Measurements from ENCODE around the gene MIPOL1. TPM values are rescaled to one million over a fixed set of nuclear protein-coding genes. Genes with fewer than 3 reads are reported as not detected.

Gene MIPOL1
- total RNA-seq, 4 donors from 2014 or later = 4.8 to 21.5 (median 11.8) TPM

DNA sequence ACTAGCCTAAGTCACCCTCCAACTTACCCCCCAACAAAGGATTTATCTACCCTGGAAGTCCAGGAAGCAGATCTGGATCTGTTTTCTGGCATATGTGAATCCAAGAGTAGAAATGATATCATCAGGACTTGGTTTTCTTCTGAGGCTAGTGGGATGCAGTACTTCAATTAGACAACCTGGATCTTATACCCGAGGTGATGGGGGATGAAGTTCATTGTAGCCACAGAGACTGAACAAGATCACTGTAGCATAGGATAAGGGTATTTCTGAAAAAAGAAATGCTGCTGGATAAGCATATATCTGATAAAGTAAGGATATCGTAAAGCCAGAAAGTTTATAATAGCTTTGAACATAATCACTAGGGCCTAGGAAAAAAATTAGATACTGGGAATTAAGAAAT is 222.9 kb downstream of the MIPOL1 start:
- Histone ChIP-seq H3K4me3 (peak overlapping the region in 1 of 4 donors; percentile 2), H3K27me3 (no peaks in the 10 kb centered on the region), H3K27ac (no peak overlapping the region), H3K36me3 (no peaks in the 10 kb centered on the region), H3K9me3 (no peaks in the 10 kb centered on the region), H3K4me1 (peaks cover 0 to 14% (median 6%) of the 10 kb centered on the region in 4 donors)
- WGBS, 2 donors (ENCODE audit: low coverage in 1 of 2) = 68 to 82% methylated on average over 2 of the region's 2 CpGs
- intact Hi-C loops (cut with DNase I; ENCODE audit: low total_unique reads) = no loop called here
- in situ Hi-C loops (cut with MboI; ENCODE audit: low pct_ligation_motif_present in 1 of 4, low pct_unique_long_range_greater_than_20kb in 1 of 4, low sequenced_read_pairs in 3 of 4) = no loop called here
- no peak for DNase-seq
- no peak for TF ChIP-seq POLR2A (IDR thresholded peaks at IDR 0.05)

DNA sequence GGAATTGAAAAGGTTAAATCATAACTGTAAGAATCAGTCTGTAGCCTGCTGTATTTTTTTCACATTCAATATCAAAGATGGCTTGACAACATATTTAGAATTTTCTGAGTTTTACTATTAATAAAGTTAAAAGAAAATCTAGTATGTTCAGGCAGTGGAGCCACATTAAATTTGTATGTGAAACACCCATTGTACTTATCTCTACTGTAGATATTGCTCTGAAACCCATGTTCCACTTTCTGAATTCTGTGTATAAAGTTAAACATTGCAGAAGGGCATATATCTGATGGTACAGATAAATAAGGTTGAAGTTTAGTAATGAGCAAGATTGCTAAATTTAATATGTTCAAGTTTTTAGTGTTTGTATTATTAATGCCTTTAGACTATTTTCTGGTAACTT is 224.6 kb downstream of the MIPOL1 start:
- TF ChIP-seq POLR2A (IDR thresholded peaks at IDR 0.05) (no peak), POLR2AphosphoS5 (IDR thresholded peaks at IDR 0.05) (no peak), EP300 (IDR thresholded peaks at IDR 0.05; ENCODE audit: low read depth) (no peak)
- TF ChIP-seq, protein P1, sequence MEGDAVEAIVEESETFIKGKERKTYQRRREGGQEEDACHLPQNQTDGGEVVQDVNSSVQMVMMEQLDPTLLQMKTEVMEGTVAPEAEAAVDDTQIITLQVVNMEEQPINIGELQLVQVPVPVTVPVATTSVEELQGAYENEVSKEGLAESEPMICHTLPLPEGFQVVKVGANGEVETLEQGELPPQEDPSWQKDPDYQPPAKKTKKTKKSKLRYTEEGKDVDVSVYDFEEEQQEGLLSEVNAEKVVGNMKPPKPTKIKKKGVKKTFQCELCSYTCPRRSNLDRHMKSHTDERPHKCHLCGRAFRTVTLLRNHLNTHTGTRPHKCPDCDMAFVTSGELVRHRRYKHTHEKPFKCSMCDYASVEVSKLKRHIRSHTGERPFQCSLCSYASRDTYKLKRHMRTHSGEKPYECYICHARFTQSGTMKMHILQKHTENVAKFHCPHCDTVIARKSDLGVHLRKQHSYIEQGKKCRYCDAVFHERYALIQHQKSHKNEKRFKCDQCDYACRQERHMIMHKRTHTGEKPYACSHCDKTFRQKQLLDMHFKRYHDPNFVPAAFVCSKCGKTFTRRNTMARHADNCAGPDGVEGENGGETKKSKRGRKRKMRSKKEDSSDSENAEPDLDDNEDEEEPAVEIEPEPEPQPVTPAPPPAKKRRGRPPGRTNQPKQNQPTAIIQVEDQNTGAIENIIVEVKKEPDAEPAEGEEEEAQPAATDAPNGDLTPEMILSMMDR (IDR thresholded peaks at IDR 0.05) = no peak
- no peak for DNase-seq
- no peaks in the 10 kb centered on the region for H3K36me3 ChIP-seq
- intact Hi-C loops (cut with DNase I; ENCODE audit: low total_unique reads) (no loop called here), in situ Hi-C loops (cut with MboI; ENCODE audit: low pct_ligation_motif_present in 1 of 4, low pct_unique_long_range_greater_than_20kb in 1 of 4, low sequenced_read_pairs in 3 of 4) (no loop called here)
- H3K9me3 ChIP-seq = no peaks in the 10 kb centered on the region
- no peak overlapping the region for H3K4me3 ChIP-seq
- H3K27ac ChIP-seq = peak overlapping the region in 1 of 4 donors; percentile 13
- H3K27me3 ChIP-seq = no peaks in the 10 kb centered on the region
- peaks cover 0 to 14% (median 6%) of the 10 kb centered on the region in 4 donors for H3K4me1 ChIP-seq

GRCh38 chr14:37422748-37423147 is 225.0 kb downstream of the MIPOL1 start:
- intact Hi-C loops (cut with DNase I; ENCODE audit: low total_unique reads) (no loop called here), in situ Hi-C loops (cut with MboI; ENCODE audit: low pct_ligation_motif_present in 1 of 4, low pct_unique_long_range_greater_than_20kb in 1 of 4, low sequenced_read_pairs in 3 of 4) (no loop called here)
- 30 to 33% methylated on average over 2 of the region's 2 CpGs for WGBS, 2 donors (ENCODE audit: low coverage in 1 of 2)

DNA sequence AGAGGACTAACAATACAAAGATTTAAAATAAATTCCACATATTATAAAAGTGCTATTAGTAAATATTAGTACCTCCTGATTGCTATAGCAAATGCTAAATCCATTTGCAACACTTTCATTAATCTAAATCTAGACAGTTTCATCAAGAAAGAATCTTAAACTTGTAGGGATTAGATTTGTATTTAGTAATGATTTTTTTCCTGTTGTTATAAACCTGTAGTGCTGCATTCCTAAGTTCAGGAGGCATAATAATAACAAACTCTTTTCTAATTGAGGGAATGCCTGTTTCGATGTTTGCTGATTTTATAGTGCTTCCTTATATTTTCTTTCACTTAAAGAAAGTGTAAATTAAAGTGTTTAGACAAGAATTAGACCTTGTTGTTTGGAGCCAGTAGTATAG is 231.2 kb downstream of the MIPOL1 start:
- in situ Hi-C loops (cut with MboI; ENCODE audit: low pct_ligation_motif_present in 1 of 4, low pct_unique_long_range_greater_than_20kb in 1 of 4, low sequenced_read_pairs in 3 of 4) (no loop called here), intact Hi-C loops (cut with DNase I; ENCODE audit: low total_unique reads) (no loop called here)
- H3K27ac ChIP-seq = no peak overlapping the region
- H3K4me3 ChIP-seq = no peak overlapping the region
- no peaks in the 10 kb centered on the region for H3K4me1 ChIP-seq
- no peaks in the 10 kb centered on the region for H3K27me3 ChIP-seq
- DNase-seq = no peak
- H3K36me3 ChIP-seq = no peaks in the 10 kb centered on the region
- TF ChIP-seq POLR2AphosphoS5 (IDR thresholded peaks at IDR 0.05) (no peak), EP300 (IDR thresholded peaks at IDR 0.05; ENCODE audit: low read depth) (no peak), POLR2A (IDR thresholded peaks at IDR 0.05) (no peak)
- TF ChIP-seq, protein P1 (IDR thresholded peaks at IDR 0.05) = no peak
- 38 to 46% methylated on average over 1 of the region's 1 CpG for WGBS, 2 donors (ENCODE audit: low coverage in 1 of 2)
- no peaks in the 10 kb centered on the region for H3K9me3 ChIP-seq

More at GRCh38 chr14:37422748-37423147, 225.0 kb downstream of the MIPOL1 start:
- Histone ChIP-seq H3K9me3 (no peaks in the 10 kb centered on the region), H3K27me3 (no peaks in the 10 kb centered on the region), H3K27ac (peak overlapping the region in 1 of 4 donors; percentile 13), H3K4me3 (no peak overlapping the region), H3K36me3 (no peaks in the 10 kb centered on the region), H3K4me1 (peaks cover 0 to 14% (median 6%) of the 10 kb centered on the region in 4 donors)
- no peak for DNase-seq
- TF ChIP-seq POLR2A (IDR thresholded peaks at IDR 0.05) (no peak), POLR2AphosphoS5 (IDR thresholded peaks at IDR 0.05) (no peak), EP300 (IDR thresholded peaks at IDR 0.05; ENCODE audit: low read depth) (no peak)
- TF ChIP-seq, protein P1 (IDR thresholded peaks at IDR 0.05) = no peak

- H3K9me3 ChIP-seq = no peaks in the 10 kb centered on the region
- DNase-seq = no peak
- WGBS, 2 donors (ENCODE audit: low coverage in 1 of 2) = 43 to 45% methylated on average over 1 of the region's 1 CpG
Measured at GRCh38 chr14:37429618-37430017, 231.9 kb downstream of the MIPOL1 start.

More at GRCh38 chr14:37429618-37430017, 231.9 kb downstream of the MIPOL1 start:
- intact Hi-C loops (cut with DNase I; ENCODE audit: low total_unique reads) = no loop called here
- in situ Hi-C loops (cut with MboI; ENCODE audit: low pct_ligation_motif_present in 1 of 4, low pct_unique_long_range_greater_than_20kb in 1 of 4, low sequenced_read_pairs in 3 of 4) = no loop called here
- TF ChIP-seq POLR2AphosphoS5 (IDR thresholded peaks at IDR 0.05) (no peak), EP300 (IDR thresholded peaks at IDR 0.05; ENCODE audit: low read depth) (no peak), POLR2A (IDR thresholded peaks at IDR 0.05) (no peak)
- TF ChIP-seq, protein P1 (IDR thresholded peaks at IDR 0.05) = no peak
- Histone ChIP-seq H3K4me1 (no peaks in the 10 kb centered on the region), H3K4me3 (no peak overlapping the region), H3K27ac (no peak overlapping the region), H3K27me3 (no peaks in the 10 kb centered on the region), H3K36me3 (no peaks in the 10 kb centered on the region)
